Gastrocnemius medialis (tissue), 4 donors: ENCODE data around the gene LEMD2.
"Not testable (repeated sequence)": the region's sequence is repeated elsewhere in the genome, so short reads cannot be mapped to it uniquely, and the experiment has no call there.

Source experiments
- POLR2A ChIP-seq, 2 donors: fragments of 450-650 bp; IDR thresholded peaks; one replicate each; pipeline ENCODE4 v1.6.1; 2017; ENCODE audit warnings: antibody characterized with exemption in 2 of 2, mild to moderate bottlenecking in 2 of 2, moderate library complexity in 2 of 2
- TF ChIP-seq, protein P1 (sequence below), 5 experiments: fragments of 450-650 bp in 3 of 5; fragments of 200-600 bp in 2 of 5; sonication (generic) in 2 of 5; IDR thresholded peaks in 4 of 5; conservative IDR thresholded peaks in 1 of 5; 1 replicate in 4 of 5; 2 replicates in 1 of 5; pipeline ENCODE4 v1.5.1; 2016 to 2019; ENCODE audit warnings: antibody characterized with exemption in 5 of 5, mild to moderate bottlenecking in 3 of 5, moderate library complexity in 3 of 5

DNA sequence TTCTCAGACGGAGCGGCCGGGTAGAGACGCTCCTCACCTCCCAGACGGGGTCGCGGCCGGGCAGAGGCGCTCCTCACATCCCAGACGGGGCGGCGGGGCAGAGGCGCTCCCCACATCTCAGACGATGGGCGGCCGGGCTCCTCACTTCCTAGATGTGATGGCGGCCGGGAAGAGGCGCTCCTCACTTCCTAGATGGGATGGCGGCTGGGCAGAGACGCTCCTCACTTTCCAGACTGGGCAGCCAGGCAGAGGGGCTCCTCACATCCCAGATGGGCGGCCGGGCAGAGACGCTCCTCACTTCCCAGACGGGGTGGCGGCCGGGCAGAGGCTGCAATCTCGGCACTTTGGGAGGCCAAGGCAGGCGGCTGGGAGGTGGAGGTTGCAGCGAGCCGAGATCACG lies 43.9 kb upstream of the LEMD2 start:
- TF ChIP-seq, protein P1, sequence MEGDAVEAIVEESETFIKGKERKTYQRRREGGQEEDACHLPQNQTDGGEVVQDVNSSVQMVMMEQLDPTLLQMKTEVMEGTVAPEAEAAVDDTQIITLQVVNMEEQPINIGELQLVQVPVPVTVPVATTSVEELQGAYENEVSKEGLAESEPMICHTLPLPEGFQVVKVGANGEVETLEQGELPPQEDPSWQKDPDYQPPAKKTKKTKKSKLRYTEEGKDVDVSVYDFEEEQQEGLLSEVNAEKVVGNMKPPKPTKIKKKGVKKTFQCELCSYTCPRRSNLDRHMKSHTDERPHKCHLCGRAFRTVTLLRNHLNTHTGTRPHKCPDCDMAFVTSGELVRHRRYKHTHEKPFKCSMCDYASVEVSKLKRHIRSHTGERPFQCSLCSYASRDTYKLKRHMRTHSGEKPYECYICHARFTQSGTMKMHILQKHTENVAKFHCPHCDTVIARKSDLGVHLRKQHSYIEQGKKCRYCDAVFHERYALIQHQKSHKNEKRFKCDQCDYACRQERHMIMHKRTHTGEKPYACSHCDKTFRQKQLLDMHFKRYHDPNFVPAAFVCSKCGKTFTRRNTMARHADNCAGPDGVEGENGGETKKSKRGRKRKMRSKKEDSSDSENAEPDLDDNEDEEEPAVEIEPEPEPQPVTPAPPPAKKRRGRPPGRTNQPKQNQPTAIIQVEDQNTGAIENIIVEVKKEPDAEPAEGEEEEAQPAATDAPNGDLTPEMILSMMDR (IDR thresholded peaks at IDR 0.05 in 4 of 5, conservative IDR thresholded peaks at IDR 0.05 in 1 of 5): not testable (repeated sequence)
- TF ChIP-seq POLR2A (IDR thresholded peaks at IDR 0.05): not testable (repeated sequence)
